CD4-positive, alpha-beta T cell treated with Interleukin-6 at 100 ng/mL for 8 hours (primary cell): Measurements from ENCODE around the gene PRKCE.
"Not testable (repeated sequence)": the region's sequence is repeated elsewhere in the genome, so short reads cannot be mapped to it uniquely, and the experiment has no call there.

Experiments
- DNase-seq: peaks from one replicate; pipeline ENCODE4 v3.0.0-alpha.2; 2020; ENCODE audit warnings: mixed read lengths, low spot score

PRKCE gene

DNA sequence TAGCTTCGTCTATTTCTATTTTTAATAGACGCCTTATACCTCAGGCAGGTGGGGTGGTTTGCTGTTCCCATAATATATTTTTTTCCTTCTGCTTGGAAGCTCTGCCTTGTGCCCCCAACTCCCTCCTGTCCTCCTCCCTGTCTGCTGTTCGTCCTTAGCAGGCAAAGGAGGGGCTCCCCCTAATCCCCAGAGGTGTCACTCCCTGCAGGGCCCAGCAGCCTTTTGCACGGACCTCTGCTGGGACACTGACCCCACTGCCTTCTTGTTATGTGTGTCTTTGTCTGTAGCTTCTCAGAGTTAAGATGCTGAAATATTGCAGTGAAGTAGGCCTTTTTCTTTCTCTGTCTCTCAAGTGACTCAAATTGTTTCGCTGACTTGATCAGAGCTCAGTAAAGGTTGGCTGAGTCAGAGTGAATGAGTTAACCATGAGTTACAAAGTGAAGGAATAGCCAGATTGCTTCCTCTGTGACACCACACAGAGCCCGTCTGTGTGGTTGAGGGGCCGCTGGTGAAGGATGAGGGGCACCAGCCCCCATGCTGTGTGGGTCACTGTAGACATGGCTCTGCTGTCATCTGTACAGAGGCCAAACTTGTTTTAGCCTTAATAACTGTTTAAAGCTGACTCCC, 47.7 kb downstream of the PRKCE start:
- no peak for DNase-seq

DNA sequence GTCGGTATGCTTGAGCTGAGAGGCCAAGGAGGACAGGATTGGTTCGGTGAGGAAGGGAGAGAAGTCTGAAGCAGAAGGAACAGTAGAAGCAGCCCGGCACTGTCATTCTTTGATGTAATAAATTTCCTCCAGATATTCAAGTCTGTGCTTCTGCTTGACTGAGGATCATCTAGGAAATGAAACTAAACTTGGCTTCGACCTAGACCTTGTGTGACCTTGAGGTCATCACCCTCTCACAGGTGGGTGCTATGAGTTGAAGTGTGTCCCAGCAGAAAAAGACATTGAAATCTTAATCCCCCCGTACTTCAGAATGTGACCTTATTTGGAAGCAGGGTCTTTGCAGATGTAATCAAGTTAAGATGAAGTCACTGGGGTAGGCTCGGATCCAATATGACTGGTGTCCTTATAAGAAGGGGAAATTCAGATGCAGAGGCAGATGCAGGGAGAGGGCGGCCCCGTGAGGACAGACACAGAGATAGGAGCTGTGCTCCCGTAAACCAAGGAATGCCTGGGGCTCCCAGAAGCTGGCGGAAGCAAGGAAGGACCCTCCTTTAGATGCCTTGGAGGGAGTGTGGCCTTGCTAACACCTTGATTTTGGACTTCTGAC, 49.0 kb downstream of the PRKCE start:
- DNase-seq = no peak

DNA sequence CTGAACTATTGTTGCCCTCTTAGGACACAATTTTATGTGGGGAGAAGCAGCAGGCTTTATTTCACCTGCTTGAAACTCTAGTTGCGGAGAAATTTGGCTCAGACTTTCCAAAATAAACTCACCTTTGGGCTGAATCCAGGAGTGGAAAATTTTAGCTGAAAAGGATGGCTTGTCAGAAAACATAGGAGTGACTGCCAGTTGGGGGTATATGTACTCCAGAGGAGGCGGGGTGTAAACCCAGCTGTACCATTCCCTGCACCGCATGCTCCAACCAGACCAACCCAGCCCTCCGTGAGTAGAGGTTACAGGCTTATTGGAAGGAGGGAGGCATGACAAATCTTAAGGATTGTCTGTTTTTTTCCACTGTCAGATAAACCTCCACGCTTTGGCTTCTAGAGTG, 53.8 kb downstream of the PRKCE start:
- no peak for DNase-seq

DNA sequence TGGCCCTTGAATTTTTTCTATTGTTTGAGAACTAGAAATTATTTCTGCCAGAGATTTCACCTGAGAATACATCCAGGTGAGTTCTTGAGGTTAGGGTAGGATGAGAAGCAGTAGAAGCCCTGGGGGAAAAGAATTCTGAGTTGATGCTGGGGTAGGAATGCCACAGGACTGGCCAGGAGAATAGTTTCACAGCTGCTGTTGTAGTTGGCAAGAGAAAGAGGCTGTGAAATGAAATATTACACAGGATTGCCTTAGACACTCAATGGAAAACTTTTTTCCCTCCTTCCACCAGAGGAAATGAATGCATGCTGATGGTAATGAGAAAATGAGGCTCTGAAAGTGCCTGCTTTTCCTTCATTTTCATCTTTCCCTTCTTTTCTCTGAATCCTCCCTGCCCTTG, 54.6 kb downstream of the PRKCE start:
- DNase-seq = no peak

DNA sequence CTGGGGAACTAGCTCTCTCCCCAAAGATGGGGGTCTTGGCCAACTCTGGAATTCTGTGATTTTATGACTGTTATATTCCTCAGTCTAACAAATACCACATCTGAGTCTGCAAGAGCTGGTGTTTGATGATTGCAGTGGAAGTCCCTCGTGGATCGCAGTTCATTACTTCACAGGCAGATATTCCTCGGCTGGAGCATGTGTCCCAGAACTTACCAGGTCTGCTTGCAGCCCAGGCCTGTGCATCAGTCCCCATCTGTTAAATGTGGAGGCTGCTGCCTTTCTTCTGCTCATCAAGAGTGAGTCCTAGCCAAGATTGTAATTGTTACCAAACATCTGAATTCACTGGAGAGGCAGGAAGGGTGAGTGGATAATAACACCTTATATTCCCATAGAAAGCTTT, 55.5 kb downstream of the PRKCE start:
- no peak for DNase-seq

DNA sequence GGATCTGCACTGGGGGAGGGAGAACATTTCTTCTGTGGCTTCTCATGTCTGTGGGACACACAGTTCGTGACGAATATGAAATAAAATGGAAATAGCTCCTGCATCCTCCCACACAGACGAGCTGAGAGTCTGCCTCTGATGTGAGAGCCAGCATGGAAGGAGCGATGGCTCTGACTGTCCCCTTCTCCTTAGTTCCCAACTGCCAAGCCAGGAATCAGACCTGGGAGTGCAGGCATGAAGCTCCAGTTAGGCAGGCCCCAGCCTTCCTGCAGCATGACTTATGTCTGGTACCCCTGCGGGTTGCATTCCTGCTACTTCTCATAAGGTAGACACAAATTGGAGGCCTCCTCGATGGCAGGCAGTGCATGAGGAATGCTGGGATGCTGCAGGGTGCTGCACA, 56.2 kb downstream of the PRKCE start:
- no peak for DNase-seq

DNA sequence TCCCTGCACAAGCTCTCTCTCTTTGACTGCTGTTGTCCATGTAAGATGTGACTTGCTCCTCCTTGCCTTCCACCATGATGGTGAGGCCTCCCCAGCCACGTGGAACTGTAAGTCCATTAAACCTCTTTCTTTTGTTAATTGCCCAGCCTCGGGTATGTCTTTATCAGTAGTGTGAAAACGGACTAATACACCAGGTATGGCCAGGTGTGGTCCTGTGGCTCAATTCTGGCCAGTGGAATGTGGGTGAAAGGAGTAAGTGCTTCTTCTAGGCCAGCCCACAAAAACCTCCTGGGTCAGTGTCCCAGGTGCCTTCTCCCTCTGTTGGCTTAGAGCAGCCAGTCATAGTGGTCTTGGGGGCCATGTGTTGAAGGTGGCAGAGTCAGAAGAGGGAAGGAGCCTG, 57.0 kb downstream of the PRKCE start:
- DNase-seq = no peak

DNA sequence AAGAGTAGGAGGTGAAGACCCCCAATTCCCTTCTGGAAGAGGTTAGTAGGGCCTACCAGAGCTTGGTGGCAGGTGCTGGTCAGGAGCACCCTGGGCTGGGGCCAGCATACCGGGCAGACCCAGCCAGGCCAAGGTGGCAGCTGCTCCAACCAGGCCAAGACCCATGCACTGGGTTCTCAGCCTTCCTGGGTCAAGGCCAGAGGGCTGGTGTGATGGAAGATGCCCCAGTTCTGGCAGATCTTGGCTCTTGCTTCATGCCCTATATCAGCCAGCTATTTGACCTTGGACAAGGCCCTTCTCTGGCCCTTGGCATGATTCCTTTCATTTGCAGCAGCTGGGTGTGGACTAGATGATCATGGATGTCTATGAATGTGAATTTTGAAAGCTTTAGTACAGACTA, 57.7 kb downstream of the PRKCE start:
- DNase-seq = no peak

DNA sequence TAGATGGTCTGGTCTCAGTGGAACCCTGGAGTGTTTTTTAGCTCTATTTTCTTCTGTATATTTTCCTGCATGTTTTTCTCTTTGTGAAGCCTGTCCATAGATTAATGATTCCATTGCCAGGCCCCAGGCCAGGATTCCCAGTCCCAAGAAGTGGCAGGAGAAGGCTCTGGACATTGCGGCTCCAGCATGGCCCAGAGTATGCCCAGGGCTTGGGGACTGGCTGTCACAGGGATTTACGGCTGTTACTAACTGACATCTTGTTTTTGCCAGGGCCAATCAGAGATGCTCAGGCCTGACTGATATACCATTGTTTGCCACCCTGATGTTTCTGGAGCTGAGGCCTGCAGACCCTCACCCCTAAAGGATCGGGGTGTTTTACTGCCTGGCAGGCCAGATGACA, 59.0 kb downstream of the PRKCE start:
- DNase-seq = no peak

DNA sequence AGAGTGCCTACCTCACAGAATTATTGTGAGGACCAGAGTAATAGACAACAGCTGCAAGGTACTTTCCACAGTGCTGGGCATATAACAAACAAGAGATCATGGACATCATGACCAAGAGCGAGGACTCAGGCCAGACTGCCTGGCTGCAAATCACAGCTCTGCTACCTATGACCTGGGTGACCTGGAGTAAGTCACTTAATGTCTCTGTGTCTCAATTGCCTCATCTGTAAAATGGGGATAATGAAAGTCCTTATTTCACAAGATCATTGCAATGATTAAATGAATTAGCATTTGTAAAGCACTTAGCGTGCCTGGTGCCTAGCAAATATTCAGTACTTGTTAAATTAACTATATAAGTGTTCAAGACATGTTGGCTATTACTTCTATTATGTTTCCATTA, 59.7 kb downstream of the PRKCE start:
- DNase-seq = no peak

DNA sequence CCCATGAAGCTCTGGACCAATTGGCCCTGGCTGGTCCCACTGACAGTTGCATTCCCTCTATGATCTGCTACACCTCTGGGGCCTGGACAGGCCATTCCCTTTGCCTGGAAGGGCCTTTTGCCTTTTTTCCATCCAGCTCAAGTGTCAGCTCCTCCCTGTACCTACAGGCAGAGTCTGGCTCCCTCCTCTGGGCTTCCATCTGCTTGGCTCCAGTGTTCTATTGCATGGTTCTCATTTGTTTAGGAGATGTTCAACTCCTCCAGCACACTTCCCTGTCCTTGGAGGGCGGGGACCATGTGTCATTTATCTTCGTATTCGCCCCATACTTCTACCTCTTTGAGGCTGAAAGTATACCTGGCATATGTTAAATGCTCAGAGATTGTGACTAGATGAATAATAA, 61.1 kb downstream of the PRKCE start:
- no peak for DNase-seq

DNA sequence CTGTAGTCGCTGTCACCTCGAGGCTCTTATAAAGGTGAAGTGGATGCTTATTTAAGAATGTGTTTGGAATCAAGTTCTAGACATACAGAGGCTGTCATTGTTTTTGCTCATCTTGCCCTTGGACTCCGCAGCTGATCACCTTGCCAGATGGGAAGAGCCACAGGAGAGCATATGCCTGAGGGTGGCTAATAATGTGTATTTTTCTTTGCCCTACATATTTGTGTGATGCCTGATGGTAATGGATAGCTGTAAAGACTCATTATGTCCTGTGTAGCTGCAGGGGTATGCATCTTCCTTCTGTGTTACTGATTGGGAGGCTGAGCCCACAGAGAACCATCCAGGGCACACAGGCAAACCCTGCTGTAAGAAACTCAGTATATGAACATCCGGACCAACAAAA, 61.7 kb downstream of the PRKCE start:
- DNase-seq = no peak

DNA sequence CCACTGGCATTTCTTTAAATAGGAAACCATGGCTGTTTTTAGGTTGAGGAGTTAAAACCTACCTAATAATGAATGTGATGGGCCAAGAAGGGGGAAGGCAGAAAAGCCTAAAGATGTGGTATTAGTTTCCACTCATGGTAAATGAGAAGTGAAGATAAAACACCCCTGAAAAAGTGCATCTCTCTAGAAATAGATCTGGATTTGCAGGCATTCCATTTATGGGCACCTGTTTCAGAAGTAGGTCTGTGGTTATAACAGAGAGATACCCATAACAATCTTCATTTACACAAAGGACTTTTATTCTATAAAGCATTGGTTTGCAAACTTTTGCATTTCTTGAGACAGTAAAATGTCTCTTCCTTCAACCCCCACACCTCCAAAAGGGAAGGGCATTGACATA, 62.1 kb downstream of the PRKCE start:
- no peak for DNase-seq

DNA sequence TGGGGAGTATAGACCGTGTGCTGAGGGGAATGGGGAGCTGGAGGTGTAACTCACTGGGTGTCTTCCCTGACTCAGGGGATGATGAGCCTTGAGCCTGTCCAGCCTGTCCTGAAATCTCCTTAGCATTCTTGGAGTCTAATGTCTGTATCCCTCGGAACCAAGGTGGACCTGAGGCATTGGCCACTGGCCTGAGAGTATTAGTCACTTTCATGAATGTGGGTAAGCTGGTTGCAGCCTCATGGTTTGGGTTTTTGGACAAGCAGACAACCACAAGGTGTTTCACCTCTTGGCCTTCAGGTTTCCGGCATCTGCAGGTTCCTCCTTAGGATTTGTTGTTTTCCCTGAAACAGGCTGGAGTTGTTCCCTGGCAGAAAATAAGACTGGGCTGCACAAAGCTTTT, 63.2 kb downstream of the PRKCE start:
- no peak for DNase-seq

DNA sequence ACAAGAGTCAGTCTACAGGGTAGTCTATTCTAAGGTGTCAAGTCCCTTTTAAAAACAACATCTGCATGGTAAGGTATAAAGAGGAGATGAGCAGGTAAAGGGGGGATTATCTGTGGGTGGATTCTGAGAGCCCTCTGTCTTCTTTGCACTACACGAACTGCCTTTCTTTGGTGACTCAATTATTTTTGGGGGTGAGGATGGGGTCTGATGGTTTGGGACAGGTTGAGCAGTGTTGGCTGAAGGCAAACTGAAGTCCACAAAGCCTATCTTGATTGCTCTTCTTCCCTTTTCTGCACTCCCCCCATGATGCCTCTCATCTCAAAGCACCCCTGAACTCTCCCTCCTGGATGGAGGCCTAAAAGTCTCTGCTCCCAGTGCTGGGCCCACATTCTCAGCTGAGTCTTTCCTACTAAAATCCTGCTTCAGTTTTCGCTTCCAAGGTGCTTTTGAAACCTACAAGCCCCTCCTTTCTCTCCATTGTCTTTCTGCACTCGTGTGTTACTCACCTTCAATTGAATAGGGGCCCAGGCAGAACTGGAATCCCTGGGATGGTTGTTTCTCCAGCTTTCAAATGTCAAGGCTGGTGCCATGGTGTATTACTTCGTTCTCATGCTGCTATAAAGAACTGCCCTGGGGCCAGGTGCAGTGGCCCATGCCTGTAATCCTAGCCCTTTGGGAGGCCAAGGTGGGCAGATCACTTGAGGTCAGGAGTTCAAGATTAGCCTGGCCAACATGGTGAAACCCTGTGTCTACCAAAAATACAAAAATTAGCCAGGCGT, 64.3 kb downstream of the PRKCE start:
- no peak for DNase-seq

DNA sequence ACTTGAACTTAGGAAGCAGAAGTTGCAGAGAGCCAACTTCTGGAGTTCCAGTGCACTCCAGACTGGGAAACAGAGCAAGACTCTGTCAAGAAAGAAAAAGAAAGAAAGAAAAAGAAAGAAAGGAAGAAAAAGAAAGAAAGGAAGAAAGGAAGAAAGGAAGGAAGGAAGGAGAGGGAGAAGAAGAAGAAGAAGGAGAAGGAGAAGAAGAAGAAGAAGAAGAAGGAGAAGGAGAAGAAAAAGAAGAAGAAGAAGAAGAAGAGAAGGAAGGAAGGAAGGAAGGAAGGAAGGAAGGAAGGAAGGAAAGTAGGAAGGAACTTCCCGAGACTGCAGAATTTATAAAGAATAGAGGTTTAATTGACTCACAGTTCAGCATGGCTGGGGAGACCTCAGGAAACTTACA, 65.0 kb downstream of the PRKCE start:
- not testable (repeated sequence) for DNase-seq

DNA sequence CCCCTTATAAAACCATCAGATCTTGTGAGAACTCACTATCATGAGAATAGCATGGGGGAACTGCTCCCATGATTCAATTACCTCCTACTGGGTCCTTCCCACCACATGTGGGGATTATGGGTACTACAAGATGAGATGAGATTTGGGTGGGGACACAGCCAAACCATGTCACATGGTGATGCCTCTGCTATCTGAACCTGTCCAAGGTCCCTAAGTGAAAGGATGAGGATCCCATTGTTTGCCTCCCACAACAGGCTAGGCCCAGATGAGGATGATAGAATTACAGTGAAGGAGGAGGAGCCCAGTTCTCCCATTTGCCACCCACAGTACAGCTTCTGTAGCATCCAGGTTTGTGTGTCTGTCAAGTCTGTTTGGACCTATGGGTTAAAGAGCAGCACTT, 65.4 kb downstream of the PRKCE start:
- DNase-seq = no peak

DNA sequence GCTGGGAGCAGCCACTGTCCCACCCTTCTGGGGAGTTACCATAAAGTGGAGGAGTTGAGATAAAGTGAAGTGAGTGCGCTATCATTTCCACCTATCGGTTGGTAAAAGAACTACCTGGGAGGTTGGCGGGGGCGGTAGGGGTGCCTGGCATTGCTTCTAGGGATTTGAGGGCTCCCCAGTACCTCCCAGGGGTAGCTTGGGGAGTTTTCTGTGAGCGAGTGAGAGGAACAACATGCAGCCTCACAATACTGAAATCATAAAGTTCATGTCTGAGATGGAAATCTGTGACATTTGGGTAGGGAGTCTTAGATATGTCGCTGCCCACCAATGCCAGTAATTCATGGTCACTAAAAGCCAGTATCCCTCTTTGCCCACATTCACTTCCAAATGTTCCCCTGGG, 68.7 kb downstream of the PRKCE start:
- no peak for DNase-seq

DNA sequence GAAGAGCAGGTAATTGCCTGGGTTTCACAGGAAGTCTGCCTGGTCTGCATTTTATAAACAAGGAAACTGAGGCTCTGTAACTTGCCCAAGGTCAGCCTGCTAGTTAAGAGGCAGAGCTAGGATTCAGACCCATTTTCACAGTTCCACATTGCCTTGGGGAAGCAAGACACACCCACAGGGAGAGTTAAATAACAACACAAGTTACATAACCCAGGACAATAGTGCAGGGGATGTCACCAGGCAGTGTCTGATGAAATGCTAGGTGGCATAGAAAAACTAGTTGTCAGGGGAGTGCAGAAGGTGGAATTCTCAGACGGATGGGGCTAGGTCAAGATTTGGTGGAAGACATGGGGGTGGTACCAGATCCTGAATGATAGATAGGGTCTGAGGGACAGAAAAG, 69.7 kb downstream of the PRKCE start:
- no peak for DNase-seq

DNA sequence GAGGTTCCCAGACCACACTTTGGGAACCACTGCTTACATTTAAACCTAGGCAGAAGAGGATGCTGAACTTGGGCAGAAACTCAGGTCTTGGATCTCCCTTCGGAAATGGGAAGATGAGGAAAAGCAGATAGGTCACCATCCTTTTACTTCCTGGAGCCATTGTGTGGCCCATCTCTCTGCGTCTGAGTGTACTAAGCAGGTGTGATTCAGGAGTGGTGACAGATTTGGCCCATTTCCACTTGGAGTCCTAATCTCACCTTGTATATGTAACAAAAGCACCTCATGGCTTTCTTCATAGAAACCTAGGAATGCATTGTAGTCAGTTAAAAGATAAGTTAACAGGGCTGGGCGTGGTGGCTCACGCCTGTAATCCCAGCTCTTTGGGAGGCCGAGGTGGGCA, 71.0 kb downstream of the PRKCE start:
- DNase-seq = no peak

DNA sequence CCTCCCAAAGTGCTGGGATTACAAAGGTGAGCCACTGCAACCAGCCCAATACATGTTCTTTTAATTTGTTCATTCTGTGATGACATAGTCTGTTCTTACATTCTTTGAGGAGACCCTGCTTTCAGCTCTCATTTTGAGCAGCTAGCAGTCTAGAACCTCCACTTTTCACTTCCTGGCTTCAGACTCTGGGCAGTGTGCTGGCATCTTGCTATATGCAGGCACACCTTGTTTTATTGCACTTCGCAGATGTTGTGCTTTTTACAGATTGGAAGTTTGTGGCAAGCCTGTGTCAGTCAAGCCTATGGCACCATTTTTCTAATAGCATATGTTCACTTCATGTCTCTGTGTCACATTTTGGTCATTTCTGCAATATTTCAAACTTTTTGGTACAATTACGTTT, 72.4 kb downstream of the PRKCE start:
- no peak for DNase-seq

DNA sequence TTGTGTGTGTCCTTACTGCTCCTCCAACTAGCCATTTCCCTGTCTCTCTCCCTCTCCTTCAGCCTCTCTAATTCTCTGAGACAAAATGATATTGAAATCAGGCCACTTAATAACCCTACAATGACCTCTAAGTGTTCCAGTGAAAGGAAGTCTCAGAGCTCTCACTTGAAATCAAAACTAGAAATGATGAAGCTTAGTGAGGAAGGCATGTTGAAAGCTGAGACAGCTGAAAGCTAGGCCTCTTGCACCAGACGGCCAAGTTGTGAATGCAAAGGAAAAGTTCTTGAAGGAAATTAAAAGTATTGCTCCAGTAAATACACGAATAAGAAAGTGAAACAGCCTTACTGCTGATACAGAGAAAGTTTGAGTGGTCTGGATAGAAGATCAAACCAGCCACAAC, 72.9 kb downstream of the PRKCE start:
- no peak for DNase-seq

DNA sequence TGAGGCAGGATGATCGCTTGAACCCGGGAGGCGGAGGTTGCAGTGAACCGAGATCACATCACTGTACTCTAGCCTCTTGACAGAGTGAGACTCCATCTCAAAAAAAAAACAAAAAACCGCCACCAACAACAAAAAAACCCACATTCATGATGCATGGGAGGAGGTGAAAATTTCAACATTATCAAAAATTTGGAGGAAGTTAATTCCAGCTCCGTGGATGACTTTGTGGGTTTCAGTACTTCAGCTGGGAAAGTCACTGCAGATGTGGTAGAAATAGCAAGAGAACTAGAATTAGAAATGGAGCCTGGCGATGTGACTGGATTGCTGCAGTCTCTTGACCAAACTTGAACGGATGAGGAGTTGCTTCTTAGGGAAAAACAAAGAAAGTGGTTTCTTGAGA, 74.3 kb downstream of the PRKCE start:
- no peak for DNase-seq

DNA sequence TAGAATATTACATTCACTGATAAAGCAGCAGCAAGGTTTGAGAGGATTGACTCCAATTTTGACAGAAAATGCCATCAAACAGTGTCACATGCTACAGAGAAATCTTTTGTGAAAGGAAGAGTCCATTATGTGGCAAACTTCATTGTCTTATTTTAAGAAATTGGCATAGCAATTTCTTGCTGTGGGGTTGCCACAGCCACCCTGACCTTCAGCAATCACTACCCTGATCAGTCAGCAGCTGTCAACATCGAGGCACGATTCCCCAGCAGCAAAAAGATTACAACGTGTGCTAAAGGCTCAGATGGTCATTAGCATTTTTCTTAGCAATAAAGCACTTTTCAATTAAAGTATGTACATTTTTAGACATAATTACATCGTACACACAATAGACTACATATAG, 74.7 kb downstream of the PRKCE start:
- DNase-seq = no peak
